GM21786 (cell line): ENCODE results near the gene BCR.
"Not testable (repeated sequence)": the region's sequence is repeated elsewhere in the genome, so short reads cannot be mapped to it uniquely, and the experiment has no call there.

Source experiments
- ATAC-seq: cut with Tn5 transposase; IDR thresholded peaks from one replicate; pipeline ENCODE4 v1.9.1; 2021; ENCODE audit not compliant: unreplicated experiment

The BCR gene

DNA sequence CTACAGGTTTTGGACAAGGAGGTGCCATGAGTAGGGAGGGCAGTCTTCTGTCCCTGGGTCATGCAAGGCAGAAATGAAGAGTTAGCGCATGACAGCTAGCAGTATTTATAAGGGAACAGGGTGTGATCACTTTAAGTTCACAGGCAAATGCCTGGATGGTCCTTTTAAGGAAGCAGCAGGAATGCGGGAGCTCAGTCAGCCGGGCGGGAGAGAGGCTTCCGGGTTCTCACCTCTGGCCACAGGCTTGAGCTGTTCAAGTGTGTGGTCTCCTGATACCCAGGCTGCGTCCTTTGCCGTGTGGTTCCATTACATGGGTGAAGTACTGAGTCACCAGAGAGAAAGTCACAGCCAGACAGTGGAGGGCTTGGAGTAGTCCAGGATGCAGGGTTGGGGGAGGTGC, 105.4 kb downstream of the BCR start:
- ATAC-seq: no peak

DNA sequence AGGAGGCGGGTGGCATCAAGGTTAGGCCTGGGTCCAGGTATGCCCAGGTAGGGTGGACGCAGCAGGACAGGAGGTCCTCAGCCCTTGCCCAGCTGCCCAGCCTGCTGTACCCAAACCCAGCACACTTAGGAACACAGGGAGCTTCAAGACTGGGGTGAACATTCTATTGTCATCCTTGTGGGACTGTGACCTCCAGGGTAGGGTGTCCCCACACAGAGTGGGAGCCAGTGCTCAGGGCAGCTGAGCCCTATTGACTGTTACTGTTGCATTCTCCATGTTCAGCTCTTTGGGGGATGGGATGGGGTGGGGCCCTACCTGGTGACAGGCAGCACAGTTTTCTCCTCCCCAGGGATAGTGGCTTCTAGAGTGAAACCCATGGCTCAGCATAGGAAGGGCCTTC, 106.0 kb downstream of the BCR start:
- ATAC-seq: no peak

DNA sequence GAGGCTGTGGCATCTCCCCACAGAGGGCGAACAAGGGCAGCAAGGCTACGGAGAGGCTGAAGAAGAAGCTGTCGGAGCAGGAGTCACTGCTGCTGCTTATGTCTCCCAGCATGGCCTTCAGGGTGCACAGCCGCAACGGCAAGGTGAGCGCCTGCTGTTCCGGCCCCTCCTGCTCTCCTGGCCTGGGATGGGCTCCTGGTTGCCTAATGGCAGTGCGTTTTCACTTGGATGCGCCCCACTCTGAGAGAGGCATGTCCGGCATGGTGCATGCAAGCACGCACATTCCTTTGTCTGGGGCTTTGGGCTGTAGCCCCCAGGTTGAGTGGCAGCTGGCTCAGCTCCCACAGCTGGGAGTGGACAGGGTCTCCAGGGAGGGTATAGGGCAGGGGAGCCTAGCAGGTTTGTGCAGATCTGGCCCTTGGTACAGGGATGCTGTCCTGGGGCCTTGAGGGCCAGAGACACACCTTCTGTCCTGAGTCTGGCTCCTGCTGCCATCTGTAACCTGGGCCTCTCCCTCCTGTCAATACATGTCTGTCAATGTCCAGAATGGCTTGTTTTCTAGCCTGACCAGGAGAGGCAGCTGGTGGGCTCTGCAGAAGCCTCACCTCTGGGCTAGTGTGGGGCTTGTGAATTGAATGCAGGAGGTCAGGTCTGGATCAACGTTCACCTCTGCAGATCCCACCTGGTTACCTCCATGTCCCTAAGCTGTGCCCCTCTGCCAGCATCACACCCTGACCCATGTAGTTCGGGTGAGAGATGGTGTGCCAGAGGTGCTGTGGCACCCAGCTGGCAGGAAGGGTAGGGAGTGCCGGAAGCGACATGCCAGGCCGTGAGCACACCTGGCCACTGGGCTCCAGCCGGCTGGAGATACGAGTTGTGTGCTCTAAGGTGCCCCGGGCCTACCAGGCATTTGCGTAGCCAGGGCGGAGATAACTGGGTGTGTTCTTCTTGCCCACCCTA, 107.1 kb downstream of the BCR start:
- no peak for ATAC-seq

DNA sequence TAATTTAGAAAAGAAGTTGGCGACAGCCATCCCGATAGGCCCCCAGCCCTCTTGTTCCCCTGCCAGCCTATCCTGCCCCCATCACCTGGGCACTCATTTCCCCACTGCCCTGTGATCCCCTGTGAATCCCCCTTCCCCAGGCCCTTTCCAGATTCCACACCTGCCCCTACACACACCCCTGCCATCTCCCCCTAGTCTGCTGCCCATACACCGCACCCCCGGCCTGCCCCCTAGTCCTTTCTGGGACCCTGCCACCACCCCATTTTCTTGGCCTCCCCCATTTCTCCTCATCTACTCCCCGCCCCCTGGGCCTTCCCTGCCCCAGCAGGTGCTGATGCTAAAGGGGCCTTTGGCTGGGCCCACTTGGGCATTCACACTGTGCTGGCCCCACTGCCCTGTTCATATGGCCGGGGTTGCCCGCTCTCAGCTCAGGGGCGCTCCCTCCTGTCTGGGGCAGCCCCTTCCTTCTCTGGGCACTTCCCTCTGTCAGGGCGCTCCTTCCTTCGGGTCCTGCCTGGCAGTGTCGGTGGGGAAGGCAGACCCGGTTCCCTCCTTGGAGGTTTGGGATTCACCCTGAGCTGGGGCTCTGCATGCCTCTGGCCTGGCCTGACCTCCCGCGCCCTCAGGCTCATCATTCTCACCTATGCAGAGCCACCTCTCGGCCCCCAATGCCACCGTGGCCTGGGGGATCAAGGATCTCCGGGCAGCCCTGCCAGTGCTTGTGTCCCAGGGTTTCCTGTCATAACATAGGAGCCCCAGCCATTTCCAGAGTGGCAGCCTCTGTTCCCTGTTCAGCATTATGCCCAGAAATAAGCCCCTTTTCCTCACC, 108.2 kb downstream of the BCR start:
- no peak for ATAC-seq

DNA sequence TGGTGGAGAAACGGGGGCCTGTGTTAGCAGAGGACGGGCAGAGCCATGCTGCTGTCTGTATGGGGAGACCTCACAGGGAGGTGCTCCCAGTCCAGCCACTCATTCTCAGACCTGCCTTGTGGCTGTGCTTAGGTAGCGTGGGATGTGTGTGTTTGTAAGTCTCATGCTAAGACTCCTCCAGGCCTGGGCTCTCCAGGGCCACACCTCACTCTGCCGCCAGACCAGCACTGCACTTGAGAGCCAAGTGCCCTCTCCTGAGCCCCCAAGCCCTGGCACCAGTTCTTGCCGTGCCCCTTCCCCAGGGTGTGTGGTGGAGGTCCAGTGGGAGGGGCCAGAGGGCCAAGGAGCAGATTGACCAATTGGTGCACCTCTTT, 108.8 kb downstream of the BCR start:
- ATAC-seq: no peak

DNA sequence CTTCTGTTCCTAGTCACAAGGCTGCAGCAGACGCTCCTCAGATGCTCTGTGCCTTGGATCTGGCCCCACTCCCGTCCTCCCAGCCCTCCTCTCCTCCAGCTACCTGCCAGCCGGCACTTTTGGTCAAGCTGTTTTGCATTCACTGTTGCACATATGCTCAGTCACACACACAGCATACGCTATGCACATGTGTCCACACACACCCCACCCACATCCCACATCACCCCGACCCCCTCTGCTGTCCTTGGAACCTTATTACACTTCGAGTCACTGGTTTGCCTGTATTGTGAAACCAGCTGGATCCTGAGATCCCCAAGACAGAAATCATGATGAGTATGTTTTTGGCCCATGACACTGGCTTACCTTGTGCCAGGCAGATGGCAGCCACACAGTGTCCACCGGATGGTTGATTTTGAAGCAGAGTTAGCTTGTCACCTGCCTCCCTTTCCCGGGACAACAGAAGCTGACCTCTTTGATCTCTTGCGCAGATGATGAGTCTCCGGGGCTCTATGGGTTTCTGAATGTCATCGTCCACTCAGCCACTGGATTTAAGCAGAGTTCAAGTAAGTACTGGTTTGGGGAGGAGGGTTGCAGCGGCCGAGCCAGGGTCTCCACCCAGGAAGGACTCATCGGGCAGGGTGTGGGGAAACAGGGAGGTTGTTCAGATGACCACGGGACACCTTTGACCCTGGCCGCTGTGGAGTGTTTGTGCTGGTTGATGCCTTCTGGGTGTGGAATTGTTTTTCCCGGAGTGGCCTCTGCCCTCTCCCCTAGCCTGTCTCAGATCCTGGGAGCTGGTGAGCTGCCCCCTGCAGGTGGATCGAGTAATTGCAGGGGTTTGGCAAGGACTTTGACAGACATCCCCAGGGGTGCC, 109.8 kb downstream of the BCR start:
- ATAC-seq: no peak

DNA sequence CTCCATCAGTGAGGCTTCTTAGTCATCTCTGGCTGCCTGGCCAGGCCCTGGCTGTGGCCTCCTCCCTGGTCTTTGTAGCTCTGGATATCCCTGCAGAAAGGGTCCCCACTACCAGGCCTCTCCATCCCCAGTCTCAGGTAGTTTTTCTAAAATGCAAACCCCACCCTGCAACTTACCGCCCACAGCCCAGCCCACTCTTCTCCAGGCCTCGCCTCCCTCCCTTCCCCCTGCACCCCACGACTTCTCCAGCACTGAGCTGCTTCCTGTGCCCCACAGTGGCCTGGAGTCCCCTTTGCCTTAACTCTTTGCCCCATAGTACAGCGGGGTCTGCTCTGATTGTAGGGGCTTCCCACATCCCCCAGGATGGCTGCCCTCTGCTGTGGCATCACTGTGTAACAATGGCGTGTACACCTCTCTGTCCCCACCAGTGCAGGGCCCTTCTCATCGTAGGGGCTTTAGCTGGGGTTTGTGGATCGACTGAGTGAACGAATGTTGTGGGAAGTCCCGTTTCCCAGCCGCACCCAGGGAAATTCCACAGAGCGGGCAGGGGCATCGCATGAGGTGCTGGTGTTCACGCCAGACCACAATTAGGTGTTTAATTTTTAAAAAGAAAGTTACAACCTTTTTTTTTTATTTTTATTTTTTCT, 111.6 kb downstream of the BCR start:
- ATAC-seq: no peak

DNA sequence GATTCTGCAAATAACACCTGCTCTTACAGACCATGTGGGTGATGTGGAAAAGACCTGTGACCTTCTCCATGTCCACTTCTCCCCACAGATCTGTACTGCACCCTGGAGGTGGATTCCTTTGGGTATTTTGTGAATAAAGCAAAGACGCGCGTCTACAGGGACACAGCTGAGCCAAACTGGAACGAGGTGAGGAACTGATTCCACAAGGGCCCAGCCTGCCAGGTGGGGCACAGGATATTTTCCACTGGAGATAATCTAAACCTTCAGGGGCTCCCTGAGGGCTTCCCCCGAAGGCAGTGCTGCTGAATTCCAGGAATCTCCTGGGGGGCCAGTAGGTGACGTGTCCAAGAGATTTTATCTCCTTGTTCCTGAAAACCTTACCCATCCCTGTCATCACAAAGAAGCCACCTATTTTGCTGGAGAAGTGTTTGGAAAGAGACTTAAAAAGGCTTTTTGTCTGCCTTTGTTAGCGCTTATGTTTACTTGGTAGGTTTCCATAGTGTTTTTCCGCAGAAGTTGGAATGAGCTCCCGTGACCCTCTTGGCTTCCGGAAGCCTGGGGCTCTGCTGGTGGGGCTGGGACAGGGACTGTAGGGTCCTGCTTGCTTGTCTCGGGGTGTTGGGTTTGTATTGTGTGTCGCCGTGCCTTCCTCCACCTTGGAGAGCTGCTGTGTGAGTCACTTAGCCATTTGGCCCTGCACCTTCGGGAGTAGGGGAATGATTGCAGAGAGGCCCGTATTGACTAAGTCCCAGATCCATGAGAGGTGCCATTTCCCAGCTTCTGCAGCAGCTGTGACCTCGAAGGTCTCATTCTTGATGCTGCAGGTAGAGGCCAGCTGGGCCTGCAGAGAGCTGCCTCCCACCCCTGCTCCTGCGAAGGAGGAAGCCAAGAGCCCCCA, 112.4 kb downstream of the BCR start:
- no peak for ATAC-seq

DNA sequence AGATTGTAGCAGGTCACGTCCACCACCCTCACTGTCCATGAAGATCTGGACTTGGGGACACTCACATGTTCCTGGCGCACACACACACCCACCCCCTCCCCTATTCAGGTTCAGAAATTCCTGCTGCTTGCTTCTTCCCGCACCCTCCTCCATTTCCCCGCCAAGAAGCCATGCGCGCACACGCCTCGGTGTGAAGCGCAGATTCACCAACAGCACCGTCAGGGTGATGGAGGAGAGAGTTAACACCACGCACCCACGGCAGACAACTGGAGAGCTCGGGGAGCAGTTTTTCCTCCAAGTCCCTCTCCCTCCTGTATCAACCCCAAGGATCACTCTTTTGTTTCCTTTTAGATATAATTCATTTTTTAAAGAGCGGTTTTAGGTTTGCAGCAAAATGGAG, 113.4 kb downstream of the BCR start:
- no peak for ATAC-seq

DNA sequence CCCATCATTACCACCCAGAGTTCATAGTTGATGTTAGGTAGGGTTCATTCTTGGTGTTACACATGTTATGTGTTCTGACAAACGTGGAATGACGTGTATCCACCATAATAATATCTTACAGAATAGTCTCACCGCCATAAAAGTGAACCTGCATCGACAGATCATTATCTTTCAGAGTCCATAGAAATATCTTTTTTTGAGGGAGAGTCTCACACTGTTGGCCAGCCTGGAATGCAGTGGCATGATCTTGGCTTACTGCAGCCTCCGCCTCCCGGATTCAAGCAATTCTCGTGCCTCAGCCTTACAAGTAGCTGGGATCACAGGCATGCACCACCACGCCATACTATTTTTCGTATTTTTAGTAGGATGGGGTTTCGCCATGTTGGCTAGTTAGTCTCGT, 113.9 kb downstream of the BCR start:
- no peak for ATAC-seq

DNA sequence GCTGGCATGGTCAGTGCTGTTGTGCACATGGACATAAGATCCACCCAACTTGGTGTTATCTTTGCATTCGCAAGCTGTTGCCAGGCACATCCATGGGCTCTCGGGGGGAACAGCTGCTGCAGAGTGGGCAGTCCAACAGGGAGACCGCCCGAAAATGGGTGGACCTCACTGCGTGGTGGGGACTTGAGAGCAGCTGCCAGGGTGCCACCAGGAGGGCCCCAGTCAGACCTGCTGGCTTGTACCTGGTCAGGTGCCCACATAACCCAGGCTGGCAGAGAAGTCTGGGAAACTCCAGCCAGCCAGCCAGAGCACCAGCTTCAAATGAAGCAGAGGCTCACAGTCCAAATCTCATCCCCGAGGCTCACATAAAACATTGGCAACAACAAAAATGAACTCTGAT, 120.2 kb downstream of the BCR start:
- ATAC-seq: no peak

DNA sequence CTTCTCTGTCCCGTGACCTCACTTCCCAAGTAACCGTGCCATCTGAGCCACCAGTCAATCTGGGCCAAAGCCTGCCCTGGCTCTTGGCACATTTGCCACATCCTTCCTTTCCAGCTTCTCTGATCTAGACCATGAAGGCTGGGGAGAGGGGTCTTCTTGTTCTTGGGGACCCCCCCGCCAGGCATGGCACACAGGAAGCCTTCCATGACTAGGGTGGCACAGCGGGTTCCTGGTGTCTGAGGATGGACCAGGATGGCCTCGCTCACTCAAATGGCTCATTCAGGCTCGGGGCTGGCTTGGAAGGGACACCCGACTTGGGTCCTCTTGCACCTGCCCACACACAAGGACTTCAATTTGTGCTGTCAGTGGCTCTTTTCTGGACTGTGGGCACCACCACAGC, 121.3 kb downstream of the BCR start:
- no peak for ATAC-seq

DNA sequence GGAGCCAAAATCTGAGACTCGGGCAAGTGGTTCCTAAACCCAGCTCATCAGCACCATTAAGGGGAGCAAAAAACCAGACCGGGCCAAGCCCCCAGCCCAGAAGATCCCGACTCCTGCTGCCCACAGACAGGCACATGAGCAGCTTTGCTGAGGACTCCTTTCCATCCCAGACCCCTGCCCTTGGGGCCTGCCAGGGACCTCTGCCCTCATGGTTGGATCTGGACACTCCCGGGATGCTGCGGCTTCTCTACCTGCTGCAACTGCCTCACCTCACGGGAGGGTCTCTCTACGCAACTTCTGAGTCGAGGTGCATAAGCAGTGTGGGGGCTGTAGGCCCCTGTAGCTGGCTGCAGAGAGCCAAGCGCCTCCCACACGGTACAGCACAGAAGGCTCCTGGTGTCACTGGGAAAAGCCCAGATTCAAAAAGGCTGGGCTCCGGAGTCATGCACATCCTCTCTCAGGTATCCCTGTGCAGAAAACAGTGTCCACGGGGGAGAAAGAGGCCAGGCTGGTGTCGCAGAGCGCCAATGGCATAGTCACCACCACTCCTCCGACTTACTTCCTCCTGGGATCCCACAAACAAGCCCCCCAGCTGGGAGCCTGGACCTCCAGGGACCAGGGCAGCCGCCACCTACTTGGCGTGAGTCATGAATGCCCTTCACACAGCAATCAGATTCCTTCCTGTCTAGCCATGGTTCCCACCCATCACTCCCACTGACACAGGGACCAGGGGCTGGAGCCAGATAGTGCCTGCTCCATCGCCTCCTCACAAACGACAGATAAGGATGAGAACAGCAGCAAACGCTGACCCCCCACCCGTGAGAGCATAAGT, 122.1 kb downstream of the BCR start:
- ATAC-seq: no peak

DNA sequence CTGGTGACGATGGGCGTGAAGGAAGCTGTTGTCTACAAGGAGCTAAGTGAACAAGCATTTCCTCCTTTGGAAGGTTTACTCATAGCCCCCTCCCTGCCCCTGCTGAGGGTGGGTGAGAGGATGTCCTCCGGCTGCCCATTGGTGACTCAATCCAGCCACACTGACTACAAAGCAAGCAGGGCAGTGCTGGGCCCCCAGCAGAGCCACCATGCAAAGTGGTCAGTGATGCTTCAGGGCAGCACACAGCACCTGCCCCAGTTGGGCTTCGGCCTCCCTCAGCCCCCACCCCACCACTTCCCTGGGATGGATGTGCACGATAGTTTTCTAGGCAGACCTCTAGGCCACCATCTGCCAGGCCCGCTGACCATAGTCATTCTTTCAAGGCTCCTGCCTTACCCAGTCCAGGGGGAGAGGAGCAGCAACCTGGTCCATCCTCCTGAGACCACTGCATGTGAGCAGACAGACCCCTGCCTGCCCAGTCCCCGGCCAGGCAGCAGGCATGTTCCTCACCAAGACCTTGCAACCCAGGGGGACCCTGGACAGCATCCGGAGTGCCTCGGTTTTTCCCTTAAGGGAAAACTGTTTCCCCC, 125.1 kb downstream of the BCR start:
- ATAC-seq: no peak

DNA sequence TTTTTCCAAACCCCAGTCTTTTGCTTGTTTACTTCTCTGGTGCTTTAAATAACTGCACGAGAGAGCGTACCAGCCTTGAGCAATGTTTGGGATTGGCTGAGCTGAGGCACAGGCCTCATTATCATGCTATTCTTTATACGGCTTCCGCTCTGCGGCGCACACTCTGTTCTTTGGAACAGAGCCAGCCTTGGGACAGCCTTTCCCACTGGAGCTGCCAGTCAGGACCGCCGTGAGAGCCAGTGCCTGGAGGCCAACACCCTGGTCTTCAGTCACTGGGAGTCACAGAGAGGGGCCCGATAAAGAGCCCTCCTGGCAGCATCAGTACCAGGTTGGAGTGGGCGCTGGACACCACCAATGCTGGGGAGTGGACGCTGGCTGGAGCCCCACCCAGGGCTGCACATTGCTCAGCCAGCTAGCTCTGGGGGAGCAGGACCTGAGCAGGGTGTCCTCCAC, 125.6 kb downstream of the BCR start:
- ATAC-seq: no peak

DNA sequence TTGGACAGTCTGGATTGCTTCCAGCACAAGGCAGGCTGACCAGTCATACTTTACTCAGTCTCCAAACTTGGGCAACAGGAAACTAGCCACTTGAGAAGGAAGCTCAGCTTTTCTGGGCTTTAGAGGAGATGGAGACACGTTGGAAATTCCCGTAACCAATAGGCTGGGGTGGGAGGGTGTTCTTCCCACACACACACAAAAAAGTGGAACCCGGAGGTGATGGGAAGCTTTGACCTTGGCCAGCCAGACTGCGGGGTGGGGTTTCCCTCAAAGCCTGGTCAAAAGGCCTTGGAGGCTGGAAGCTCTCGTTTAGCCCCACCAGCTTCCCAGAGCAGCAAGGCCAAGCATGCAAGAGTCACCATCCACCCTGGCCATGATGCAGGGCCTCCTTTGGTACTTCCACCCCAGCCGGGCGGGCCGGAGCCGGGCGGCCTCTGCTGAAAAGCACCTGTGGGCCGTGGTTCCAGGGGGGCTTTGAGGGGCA, 126.2 kb downstream of the BCR start:
- ATAC-seq: no peak

DNA sequence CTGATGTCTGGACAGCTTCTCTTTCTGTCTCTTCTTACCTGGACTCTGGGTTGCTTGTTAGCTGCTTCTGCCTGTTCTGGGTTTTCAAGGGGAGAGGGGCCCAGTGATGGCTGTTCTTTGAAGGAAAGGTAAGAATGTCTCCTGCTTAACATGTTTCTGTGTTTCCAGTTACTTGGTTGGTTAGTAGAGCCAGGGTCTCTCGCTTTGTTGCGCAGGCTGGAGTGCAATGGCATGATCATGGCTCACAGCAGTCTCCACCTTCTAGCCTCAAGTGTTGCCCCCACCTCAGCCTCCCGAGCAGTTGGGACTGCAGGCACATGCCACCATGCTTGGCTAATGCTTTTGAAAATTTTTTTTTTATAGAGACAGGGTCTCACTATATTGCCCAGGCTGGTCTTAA, 126.6 kb downstream of the BCR start:
- ATAC-seq: no peak

DNA sequence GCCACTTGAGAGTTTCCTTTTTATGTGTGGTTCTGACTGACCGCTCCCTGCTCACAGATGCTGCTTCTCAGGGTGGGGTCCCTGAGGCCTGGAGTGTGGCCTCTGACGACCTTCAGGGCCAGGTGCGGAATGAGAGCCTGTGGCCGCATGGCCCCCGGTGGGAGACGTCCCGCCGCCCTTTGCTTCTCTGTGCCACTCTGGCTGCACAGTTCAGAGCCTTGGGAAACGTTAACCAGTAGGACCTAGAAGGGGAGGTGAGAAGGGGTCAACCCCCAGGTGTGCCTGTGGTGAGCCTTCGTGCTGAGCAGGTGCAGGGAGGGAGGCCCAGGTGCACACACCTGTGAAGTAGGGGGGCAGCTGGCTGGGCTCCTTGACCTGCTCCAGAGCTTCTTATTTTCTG, 127.2 kb downstream of the BCR start:
- not testable (repeated sequence) for ATAC-seq
